ENCODE measurements around the gene PRR13.
"Not testable (repeated sequence)": the region's sequence is repeated elsewhere in the genome, so short reads cannot be mapped to it uniquely, and the experiment has no call there.

PRR13 gene, protein sequence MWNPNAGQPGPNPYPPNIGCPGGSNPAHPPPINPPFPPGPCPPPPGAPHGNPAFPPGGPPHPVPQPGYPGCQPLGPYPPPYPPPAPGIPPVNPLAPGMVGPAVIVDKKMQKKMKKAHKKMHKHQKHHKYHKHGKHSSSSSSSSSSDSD

DNA sequence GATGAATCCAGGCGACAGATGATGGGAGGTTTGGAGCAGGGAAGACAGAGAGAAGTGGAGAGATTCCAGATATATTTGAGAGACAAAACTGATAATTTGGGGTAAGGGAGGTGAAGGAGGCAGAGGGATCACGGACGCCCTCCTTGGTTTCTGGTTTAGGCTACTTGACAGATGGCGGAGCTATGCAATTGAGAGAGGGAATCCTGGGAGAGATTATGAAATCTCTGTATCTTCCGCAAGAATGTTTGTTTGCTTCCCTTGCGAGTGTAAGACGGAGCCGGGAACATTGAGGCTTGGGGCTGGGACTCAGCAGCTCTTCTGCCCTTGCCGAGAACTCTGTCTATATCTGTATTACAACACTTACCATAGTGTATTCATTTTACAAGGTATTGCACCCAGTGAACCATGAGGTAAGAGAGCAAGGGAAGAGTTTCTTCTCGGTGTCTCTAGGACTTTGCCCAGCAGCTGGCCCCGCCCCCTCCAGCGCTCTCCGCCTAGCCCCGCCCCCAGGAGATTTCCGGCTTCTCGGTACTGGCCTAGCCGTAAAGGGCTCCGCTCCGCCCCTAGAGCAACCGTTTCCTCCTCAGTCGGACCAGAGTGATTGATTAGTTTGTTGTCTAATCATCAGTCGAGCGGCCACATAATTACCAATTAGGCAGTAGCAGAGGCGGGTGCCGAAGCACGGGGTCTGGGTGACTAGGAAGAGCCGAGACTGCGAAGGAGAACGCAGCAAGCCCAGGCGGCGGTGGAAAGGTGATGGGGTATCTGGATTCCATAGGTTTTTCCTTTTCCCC lies at the start of gene PRR13:
PRR13 (plus strand) TSS at position 695 of the 794 bp plus-strand sequence. CDS start 981 bp downstream, outside the sequence.
- no peak for FAIRE-seq

DNA sequence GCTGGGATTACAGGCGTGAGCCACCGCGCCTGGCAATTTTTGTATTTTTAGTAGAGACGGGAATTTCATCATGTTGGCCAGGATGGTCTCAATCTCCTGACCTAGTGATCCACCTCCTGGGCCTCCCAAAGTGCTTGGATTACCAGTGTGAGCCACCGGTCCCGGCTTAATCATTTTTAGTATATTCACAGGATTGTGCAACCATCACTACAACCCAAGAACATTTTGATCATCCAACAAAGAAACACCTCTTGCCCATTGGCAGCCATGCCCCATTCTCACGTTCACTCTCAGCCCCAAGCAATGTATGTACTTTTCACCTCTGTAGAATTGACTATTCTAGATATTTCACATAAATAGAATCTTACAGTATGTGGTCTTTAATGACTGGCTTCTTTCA lies 41.6 kb upstream of the PRR13 start:
- FAIRE-seq: no peak

DNA sequence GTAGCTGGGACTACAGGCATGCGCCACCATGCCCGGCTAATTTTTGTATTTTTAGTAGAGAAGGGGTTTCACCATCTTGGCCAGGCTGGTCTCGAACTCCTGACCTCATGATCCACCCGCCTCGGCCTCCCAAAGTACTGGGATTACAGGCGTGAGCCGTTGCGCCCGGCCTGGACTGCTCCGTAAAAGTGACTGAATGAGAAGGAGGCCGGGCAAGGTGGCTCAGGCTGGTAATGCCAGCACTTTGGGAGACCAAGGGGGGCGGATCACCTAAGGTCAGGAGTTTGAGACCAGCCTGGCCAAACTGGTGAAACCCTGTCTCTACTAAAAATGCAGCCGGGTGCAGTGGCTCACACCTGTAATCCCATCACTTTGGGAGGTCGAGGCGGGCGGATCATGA lies 39.2 kb upstream of the PRR13 start:
- FAIRE-seq: not testable (repeated sequence)

DNA sequence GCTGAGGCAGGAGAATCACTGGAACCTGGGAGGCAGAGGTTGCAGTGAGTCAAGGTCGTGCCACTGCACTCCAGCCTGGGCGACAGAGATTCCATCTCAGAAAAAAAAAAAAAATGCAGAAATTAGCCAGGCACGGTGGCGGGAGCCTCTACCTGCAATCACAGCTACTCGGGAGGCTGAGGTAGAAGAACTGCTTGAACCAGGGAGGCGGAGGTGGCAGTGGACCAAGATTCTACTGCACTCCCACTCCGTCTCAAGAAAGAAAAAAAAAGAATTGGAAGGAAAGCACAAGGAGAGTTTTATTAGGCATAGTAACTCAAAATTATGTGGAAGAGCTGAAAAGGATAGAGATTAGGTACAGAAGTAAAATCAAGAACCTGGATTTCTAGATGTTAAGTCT lies 38.7 kb upstream of the PRR13 start:
- no peak for FAIRE-seq

DNA sequence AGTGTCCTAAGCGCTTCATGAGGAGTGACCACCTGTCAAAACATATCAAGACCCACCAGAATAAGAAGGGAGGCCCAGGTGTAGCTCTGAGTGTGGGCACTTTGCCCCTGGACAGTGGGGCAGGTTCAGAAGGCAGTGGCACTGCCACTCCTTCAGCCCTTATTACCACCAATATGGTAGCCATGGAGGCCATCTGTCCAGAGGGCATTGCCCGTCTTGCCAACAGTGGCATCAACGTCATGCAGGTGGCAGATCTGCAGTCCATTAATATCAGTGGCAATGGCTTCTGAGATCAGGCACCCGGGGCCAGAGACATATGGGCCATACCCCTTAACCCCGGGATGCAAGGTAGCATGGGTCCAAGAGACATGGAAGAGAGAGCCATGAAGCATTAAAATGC lies 30.6 kb upstream of the PRR13 start:
- no peak for FAIRE-seq

DNA sequence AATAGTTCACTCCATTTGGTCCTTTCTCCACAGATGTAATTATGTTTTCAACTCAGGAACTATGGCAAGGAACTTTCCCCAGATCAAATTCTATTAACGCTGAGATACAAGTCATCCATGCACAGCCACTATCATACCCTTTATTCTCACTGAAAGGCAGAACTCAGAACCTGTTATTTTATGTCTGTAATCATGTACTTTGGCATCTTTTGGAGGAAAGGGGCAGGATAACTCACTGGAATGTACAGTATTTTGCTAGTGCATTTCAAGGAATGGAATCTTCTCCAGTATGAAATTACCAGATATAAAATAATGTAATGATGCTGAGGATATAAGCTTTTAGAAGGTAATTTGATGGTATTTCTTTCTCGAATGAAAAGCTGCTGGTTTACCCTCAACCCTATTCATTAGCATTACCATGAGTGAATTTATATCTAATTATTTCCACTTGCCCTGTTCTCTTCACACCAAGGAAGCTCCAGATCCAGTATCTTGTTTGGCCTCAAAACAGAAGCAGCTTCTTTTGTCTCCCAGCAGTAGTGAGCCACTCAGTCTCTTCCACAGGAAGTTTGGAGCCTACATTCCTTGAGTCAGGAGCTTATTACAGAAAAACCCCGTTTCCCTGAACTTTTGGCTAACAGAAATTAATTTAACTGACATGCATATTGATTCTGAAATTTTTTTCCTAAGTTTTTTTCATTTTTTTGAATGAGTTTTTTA lies 27.9 kb upstream of the PRR13 start:
- FAIRE-seq: no peak

DNA sequence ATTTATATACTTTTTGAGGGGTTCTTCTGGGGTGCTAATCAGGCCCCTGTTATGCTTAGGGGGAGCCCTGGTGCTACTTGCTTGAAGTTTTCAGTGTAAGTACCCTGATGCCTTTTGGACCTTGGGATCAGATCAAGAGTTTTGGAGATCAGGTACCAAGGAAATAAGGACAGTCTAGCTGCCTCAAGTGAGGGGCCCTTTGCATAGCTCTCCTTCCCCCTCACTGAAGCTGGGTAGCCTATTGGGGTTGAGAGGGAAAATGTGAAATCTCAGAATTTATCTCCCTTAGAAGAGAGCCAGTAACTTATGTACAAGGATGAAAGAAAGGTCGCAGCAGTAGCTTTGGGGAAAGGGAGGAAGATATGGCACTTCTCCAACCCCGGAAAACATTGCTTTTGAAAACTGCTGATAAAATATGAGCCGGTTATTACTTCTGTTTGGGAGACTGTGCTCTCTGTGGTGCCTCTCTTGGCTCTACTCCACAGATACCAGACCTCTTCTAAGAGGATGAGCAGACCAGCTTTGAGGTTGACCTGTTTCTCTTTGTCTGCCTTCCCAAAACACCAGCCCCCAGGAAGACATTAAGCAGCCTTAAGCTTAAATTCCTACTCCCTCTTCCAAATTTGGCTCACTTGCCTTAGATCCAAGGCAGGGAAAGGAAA lies 26.6 kb upstream of the PRR13 start:
- FAIRE-seq: no peak

DNA sequence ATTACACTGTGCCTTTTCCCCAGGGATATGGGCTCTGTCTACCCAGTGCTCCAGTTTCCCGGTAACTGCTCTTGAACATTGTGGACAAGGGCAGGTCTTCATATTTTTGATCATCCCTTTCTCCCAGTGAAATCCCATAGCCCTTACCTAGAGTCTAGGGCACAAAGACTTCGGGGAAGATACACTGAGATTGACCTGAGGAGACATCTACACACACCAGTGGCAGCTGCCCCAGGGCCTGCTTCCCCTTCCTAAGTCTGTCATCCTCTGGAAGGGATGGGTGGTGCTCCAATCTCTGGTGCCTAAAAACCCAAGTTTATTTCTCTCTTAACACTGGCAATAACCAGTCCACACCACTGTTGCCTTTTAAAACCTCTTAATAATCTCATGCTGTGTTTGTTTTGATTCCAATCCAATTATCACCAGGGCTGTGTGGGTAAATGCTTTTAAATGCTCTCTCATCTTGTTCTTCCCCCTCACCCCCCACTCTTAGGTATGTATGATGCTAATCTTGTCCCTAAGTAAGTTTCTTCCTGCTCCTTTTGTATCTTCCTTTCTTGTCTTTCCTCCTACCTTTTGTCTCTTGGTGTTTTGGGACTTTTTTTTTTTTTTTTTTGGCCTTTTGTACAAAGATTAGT lies 25.7 kb upstream of the PRR13 start:
- FAIRE-seq: not testable (repeated sequence)

DNA sequence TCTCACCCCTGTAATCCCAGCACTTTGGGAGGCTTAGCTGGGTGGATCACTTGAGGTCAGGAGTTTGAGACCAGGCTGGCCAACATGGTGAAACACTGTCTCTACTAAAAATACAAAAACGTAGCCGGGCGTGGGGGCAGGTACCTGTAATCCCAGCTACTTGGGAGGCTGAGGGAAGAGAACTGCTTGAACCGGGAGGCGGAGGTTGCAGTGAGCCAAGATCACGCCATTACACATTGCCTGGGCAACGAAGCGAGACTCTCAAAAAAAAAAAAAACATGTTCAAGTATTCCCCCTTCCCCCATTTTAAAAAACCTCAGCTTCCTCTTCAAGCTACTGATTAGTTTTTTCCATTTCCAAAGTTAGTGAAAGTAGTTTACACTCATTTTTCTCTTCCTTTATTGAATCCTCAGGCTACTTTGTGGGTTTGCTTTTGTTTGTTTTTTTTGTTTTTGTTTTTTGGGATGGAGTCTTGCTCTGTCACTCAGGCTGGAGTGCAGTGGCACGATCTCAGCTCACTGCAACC lies 24.2 kb upstream of the PRR13 start:
- not testable (repeated sequence) for FAIRE-seq

DNA sequence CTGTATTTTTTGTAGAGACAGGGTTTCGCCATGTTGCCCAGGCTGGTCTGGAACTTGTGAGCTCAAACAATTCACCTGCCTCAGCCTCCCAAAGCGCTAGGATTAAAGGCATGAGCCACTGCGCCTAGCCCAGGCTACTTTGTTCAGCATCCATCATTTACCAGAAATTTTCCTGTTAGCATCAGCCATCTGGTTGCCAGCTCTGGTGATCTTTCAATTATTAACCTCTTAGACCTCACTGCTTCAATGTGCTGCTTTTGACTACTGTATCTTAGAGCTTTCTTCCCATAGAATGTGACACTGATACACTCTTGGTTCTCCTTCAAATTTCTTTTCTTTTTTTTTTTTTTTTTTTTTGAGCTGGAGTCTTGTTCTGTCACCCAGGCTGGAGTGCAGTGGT lies 23.3 kb upstream of the PRR13 start:
- no peak for FAIRE-seq

DNA sequence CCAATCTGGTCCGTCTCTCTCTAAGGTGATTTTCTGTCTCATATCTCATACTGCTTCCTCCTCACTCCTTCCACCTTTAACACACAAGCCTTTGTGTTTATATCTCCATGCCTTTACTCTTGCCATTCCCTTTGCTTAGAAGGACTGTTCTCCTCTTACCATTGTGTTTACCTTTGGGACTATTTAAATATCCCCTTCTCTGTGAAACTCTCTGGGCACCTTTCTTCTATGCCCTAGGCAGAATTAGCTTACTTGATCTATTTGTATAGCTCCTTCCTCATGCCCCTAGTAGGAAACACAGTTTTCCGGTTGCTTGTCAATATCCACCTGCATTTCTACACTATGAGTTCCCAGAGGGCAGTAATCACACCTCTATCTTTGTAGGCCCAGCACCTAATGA lies 21.8 kb upstream of the PRR13 start:
- FAIRE-seq: no peak

DNA sequence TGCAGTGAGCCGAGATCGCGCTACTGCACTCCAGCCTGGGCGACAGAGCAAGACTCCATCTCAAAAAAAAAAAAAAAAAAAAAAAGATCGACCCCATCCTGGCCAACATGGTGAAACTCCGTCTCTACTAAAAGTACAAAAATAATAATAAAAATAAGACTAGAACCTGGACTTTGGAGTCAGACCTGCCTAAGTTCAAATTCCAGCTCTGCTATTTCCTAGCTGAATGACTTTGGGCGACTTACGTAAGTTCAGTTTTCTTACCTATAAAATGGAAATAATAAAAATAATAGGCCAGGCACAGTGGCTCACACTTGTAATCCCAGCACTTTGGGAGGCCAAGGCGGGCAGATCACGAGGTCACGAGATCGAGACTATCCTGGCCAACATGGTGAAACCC lies 19.3 kb upstream of the PRR13 start:
- not testable (repeated sequence) for FAIRE-seq

DNA sequence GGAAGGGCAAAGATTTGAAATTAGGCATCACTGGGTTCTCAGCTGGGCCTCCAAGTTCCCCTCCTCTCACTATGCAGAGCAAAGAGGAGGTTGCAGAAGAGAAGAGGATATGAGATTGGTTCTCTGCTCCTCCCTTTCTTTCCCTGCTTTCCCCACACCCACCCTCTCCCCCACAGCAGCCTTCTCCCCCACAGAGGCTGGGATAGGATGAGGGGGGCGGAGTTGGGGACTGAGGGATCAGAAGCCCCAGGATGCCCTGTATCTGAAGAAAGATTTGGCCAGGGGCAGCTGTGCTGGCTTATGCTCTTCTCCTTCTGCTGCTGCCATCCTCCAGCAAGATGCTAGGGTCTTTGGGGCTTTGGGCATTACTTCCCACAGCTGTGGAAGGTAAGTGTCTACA lies 17.9 kb upstream of the PRR13 start, which contains the start of gene AMHR2:
AMHR2 (plus strand) TSS at position 259 of the 400 bp plus-strand sequence; CDS start at position 339, 80 bp downstream.
- FAIRE-seq: no peak

DNA sequence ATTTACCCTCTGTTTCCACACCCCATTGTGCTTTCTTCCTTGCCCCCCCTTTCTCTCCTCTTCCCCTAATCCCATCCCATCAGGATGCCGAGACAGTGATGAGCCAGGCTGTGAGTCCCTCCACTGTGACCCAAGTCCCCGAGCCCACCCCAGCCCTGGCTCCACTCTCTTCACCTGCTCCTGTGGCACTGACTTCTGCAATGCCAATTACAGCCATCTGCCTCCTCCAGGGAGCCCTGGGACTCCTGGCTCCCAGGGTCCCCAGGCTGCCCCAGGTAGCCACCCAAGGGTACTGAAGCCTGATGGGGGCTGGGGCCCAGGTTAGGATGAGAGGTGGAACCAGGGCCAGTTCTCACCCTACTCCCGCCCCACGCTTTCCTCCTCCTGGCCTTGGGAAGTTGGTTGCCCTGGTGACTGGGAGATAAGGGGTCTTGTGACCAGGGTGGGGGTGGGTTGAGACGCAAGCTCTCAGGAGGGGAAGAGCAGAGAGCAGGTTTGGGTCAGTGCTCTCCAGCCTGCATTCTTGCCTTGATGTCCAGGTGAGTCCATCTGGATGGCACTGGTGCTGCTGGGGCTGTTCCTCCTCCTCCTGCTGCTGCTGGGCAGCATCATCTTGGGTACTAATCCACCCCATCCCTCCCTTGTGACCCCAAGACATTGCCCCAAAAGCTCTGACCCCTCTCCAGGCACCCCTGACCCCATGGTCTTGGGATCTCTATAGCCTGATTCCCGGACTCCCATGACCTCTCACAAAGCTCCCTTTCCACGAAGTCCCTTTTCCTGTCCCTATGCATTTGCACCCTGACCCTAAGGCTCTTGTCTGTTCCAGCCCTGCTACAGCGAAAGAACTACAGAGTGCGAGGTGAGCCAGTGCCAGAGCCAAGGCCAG lies 16.7 kb upstream of the PRR13 start:
- FAIRE-seq: no peak

DNA sequence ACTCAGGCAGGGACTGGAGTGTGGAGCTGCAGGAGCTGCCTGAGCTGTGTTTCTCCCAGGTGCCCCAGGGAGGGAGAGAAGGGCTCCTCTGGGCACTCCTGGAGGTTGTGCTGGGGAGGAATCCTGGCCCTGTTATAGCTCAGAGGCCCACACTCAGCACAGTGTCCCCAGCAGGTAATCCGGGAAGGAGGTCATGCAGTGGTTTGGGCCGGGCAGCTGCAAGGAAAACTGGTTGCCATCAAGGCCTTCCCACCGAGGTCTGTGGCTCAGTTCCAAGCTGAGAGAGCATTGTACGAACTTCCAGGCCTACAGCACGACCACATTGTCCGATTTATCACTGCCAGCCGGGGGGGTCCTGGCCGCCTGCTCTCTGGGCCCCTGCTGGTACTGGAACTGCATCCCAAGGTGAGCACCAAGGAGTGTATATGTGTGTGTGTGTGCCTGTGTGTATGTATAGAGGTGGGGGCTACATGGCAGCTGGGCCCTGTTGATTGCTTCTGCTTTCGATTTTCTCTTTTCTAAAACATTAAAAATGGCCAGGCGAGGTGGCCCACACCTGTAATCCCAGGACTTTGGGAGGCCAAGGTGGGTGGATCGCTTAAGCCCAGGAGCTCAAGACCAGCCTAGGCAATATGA lies 15.9 kb upstream of the PRR13 start:
- no peak for FAIRE-seq

DNA sequence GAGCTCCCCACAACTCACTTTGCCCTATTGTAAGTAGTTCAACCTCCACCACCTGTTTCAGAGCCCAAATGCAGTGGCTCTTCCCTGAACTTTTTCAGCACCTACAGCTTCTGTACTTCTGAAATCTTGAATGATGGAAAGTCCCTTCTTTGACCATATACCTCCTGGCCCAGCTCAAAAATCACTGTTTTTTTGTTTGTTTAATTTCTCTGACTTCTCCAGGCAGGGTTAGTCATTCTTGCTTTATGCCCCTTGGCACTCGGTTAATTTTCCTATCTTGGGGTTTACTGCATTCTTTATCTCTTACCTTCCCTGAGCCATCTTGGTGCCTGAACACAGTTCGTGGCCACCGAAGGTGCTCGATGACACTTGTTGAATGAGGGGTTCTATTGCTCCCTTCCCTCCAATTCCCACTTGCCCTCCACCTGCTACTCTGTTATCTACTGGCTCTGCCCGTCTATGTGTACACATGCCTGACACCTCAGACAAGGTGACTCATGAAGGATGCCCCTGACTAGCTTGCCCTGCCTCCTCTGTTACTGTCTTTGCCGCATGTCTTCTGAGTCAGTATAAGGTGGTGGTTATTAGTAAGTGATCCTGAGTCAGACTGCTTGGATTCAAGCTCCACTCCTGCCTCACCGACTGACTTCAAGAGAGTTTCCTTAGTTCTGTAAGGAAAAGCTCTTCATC lies 13.5 kb upstream of the PRR13 start:
- no peak for FAIRE-seq

DNA sequence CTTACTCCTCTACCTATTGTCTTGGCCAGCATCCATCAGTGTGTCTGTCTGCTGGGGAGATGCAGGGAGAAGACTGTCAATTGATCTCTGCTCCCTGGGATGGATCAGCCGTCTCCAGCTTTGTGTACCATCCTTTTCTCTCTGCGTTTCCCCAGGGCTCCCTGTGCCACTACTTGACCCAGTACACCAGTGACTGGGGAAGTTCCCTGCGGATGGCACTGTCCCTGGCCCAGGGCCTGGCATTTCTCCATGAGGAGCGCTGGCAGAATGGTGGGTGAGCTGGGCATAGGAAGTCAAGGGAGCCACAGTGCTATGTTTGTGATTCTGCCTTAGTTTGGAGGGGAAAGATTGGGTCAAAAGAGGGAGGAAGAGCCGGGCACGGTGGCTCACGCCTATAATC lies 12.8 kb upstream of the PRR13 start:
- no peak for FAIRE-seq

DNA sequence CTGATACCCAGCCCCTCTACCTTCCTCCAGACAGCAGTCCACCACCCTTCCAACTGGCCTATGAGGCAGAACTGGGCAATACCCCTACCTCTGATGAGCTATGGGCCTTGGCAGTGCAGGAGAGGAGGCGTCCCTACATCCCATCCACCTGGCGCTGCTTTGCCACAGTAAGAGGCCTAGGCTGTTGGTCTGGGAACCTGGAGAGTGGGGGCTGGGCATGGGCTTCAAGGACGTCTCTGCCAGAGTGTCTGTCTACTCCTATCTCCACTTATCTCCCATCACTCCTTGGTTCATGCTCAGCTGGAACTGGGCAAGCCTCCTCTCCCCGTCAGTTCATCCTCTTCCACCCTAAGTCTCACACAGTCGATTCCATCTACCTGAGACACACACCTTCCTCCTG lies 11.4 kb upstream of the PRR13 start:
- no peak for FAIRE-seq

DNA sequence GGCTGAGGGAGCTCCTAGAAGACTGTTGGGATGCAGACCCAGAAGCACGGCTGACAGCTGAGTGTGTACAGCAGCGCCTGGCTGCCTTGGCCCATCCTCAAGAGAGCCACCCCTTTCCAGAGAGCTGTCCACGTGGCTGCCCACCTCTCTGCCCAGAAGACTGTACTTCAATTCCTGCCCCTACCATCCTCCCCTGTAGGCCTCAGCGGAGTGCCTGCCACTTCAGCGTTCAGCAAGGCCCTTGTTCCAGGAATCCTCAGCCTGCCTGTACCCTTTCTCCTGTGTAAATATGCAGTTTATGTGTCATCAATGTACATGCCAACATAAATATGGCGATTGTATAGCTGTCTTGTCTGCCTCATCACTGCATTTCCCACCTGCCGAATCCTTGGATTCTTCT lies 10.3 kb upstream of the PRR13 start:
- no peak for FAIRE-seq

DNA sequence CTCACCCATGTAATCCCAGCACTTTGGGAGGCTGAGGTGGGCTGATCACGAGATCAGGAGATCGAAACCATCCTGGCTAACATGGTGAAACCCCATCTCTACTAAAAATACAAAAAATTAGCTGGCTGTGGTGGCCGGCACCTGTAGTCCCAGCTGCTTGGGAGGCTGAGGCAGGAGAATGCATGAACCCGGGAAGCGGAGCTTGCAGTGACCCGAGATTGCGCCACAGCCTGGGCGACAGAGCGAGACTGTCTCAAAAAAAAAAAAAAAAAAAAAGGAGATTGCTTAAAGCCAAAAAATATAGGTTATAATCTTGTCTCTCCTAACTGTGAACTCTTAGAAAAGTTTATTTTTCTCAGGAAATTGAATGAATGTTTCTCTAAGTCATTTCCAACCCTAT lies 6.2 kb upstream of the PRR13 start:
- FAIRE-seq: not testable (repeated sequence)

Measured in islet of Langerhans (tissue), 1 donor.